Measurements from ENCODE around the gene TEX14. TPM values are rescaled to one million over a fixed set of nuclear protein-coding genes. Genes with fewer than 3 reads are reported as not detected.

Gene TEX14
- total RNA-seq, 1 experiment from 2014 or later, result 0.89 TPM

GRCh38 chr17:58532555-58532951 lies 159.3 kb downstream of the TEX14 start:
- RAD21 ChIA-PET (ENCODE audit: low non-redundant PET in 1 of 2, low total read pairs in 2 of 2, uncharacterized antibody in 2 of 2, unreplicated experiment in 2 of 2), result no interaction called here
- no peak for TF ChIP-seq EZH2 (IDR thresholded peaks at IDR 0.05)
- Histone ChIP-seq H3K4me2 (ENCODE audit: low read length) (peak overlapping the region; percentile 84), H3K36me3 (ENCODE audit: control insufficient read depth in 1 of 2, insufficient read depth in 2 of 2, low read length in 2 of 2) (no peaks in the 10 kb centered on the region), H2AFZ (ENCODE audit: low read depth, low read length, poor library complexity, severe bottlenecking) (peak overlapping the region; percentile 93), H3K4me3 (replicated peaks in 1 of 2; ENCODE audit: low read depth in 1 of 2, low read length in 2 of 2) (peak overlapping the region in 1 of 2 experiments; percentile 56; a peak in 2 of 4 replicates), H3K9me3 (ENCODE audit: control insufficient read depth in 1 of 2, insufficient read depth in 1 of 2, low read depth in 1 of 2, low read length in 2 of 2) (no peaks in the 10 kb centered on the region), H3K27me3 (ENCODE audit: insufficient read depth, low read length) (no peaks in the 10 kb centered on the region; the same call in 1 of the 2 replicates), H3K27ac (ENCODE audit: low read depth, low read length) (no peak overlapping the region), H3K4me1 (ENCODE audit: control insufficient read depth in 1 of 2, insufficient read depth in 2 of 2, low read length in 2 of 2) (peaks cover 25 to 52% of the 10 kb centered on the region in 2 experiments), H4K20me1 (ENCODE audit: insufficient read depth) (no peaks in the 10 kb centered on the region), H3K79me2 (ENCODE audit: insufficient read depth, low read length) (no peaks in the 10 kb centered on the region), H3K9me2 (ENCODE audit: insufficient read depth) (no peaks in the 10 kb centered on the region), H3K9ac (ENCODE audit: low read length) (peak overlapping the region; percentile 33; the same call in 1 of the 2 replicates)
- intact Hi-C loops (cut with micrococcal nuclease), result no loop called here
- DNase-seq (ENCODE audit: low read depth, low spot score) (no peak), ATAC-seq (no peak)
- BruUV-seq (replicated peaks), result no TSS peak
- CTCF ChIA-PET, result interaction anchor here (1.1 kb wide), 1 partner anchor 9 kb away, joined by 4 read pairs; no protein-coding TSS in a partner anchor
- POLR2A ChIA-PET, result interaction anchor here (1.4 to 4.8 kb wide), 4 partner anchors 12 to 99 kb away, joined by 3 to 33 read pairs (median 16); no protein-coding TSS in a partner anchor

- Histone ChIP-seq H3K4me3 (replicated peaks in 1 of 2; ENCODE audit: low read depth in 1 of 2, low read length in 2 of 2) (peak overlapping the region; percentile 34 to 56), H3K9me3 (ENCODE audit: control insufficient read depth in 1 of 2, insufficient read depth in 1 of 2, low read depth in 1 of 2, low read length in 2 of 2) (no peaks in the 10 kb centered on the region), H4K20me1 (ENCODE audit: insufficient read depth) (no peaks in the 10 kb centered on the region), H2AFZ (ENCODE audit: low read depth, low read length, poor library complexity, severe bottlenecking) (peak overlapping the region; percentile 93), H3K36me3 (ENCODE audit: control insufficient read depth in 1 of 2, insufficient read depth in 2 of 2, low read length in 2 of 2) (no peaks in the 10 kb centered on the region), H3K9ac (ENCODE audit: low read length) (peak overlapping the region; percentile 33; the same call in 1 of the 2 replicates), H3K27ac (ENCODE audit: low read depth, low read length) (peak overlapping the region; percentile 14; the same call in 1 of the 2 replicates), H3K27me3 (ENCODE audit: insufficient read depth, low read length) (no peaks in the 10 kb centered on the region; the same call in 1 of the 2 replicates), H3K4me1 (ENCODE audit: control insufficient read depth in 1 of 2, insufficient read depth in 2 of 2, low read length in 2 of 2) (peaks cover 25 to 46% of the 10 kb centered on the region in 2 experiments), H3K9me2 (ENCODE audit: insufficient read depth) (no peaks in the 10 kb centered on the region), H3K79me2 (ENCODE audit: insufficient read depth, low read length) (no peaks in the 10 kb centered on the region), H3K4me2 (ENCODE audit: low read length) (peak overlapping the region; percentile 84)
- TF ChIP-seq YY1 (IDR thresholded peaks at IDR 0.05; ENCODE audit: extremely low read depth, insufficient replicate concordance, low read depth, low read length) (no peak), POLR2AphosphoS5 (IDR thresholded peaks at IDR 0.05; ENCODE audit: low read depth, low read length) (peak; percentile 43; the same call in 1 of the 2 replicates)
- no peak for DNase-seq (ENCODE audit: low read depth, low spot score)
- ChIA-PET POLR2A (interaction anchor here (1.3 to 4.6 kb wide), 3 partner anchors 12 to 147 kb away, joined by 3 to 29 read pairs (median 3); no protein-coding TSS in a partner anchor), CTCF (interaction anchor here (1.1 kb wide), 1 partner anchor 9 kb away, joined by 4 read pairs; no protein-coding TSS in a partner anchor), RAD21 (ENCODE audit: low non-redundant PET in 1 of 2, low total read pairs in 2 of 2, uncharacterized antibody in 2 of 2, unreplicated experiment in 2 of 2) (interaction anchor here in 1 of 2 experiments (0.6 kb wide), 1 partner anchor 178 kb away, joined by 3 read pairs; no protein-coding TSS in a partner anchor)
- intact Hi-C loops (cut with micrococcal nuclease), result no loop called here
- peak; percentile 84 for ATAC-seq
- no TSS peak for BruUV-seq (replicated peaks)
Measured at GRCh38 chr17:58531661-58532554, 159.9 kb downstream of the TEX14 start.
